ENCODE results near the gene GPS1.

Gene GPS1

GRCh38 chr17:82083009-82083408 is 31.3 kb downstream of the GPS1 start:
- Mint-ChIP-seq H3K27ac (no peak overlapping the region), H3K4me3 (no peak overlapping the region), H3K27me3 (no peaks in the 10 kb centered on the region), H3K4me1 (no peaks in the 10 kb centered on the region), H3K9me3 (no peaks in the 10 kb centered on the region), H3K36me3 (no peaks in the 10 kb centered on the region)

- Mint-ChIP-seq H3K27ac (no peak overlapping the region), H3K4me1 (no peaks in the 10 kb centered on the region), H3K36me3 (no peaks in the 10 kb centered on the region), H3K4me3 (no peak overlapping the region), H3K27me3 (no peaks in the 10 kb centered on the region), H3K9me3 (no peaks in the 10 kb centered on the region)
These were observed 32.0 kb downstream of the GPS1 start for GRCh38 chr17:82083533-82084359.

GRCh38 chr17:82084373-82085030 is 32.8 kb downstream of the GPS1 start:
- Mint-ChIP-seq H3K27me3 (no peaks in the 10 kb centered on the region), H3K9me3 (no peaks in the 10 kb centered on the region), H3K36me3 (no peaks in the 10 kb centered on the region), H3K4me3 (no peak overlapping the region), H3K27ac (no peak overlapping the region), H3K4me1 (no peaks in the 10 kb centered on the region)

GRCh38 chr17:82085031-82085861 is 33.5 kb downstream of the GPS1 start:
- Mint-ChIP-seq H3K27ac (no peak overlapping the region), H3K4me1 (no peaks in the 10 kb centered on the region), H3K9me3 (no peaks in the 10 kb centered on the region), H3K27me3 (no peaks in the 10 kb centered on the region), H3K36me3 (no peaks in the 10 kb centered on the region), H3K4me3 (no peak overlapping the region)

GRCh38 chr17:82085931-82086764 is 34.5 kb downstream of the GPS1 start:
- H3K4me3 Mint-ChIP-seq, result no peak overlapping the region
- H3K27ac Mint-ChIP-seq, result no peak overlapping the region
- H3K9me3 Mint-ChIP-seq, result no peaks in the 10 kb centered on the region
- H3K27me3 Mint-ChIP-seq, result no peaks in the 10 kb centered on the region
- H3K4me1 Mint-ChIP-seq, result no peaks in the 10 kb centered on the region
- no peaks in the 10 kb centered on the region for H3K36me3 Mint-ChIP-seq

GRCh38 chr17:82086941-82087906 is 35.5 kb downstream of the GPS1 start:
- Mint-ChIP-seq H3K27me3 (no peaks in the 10 kb centered on the region), H3K36me3 (no peaks in the 10 kb centered on the region), H3K4me1 (no peaks in the 10 kb centered on the region), H3K9me3 (no peaks in the 10 kb centered on the region), H3K4me3 (no peak overlapping the region), H3K27ac (no peak overlapping the region)

- no peak overlapping the region for H3K4me3 Mint-ChIP-seq
- no peak overlapping the region for H3K27ac Mint-ChIP-seq
- H3K36me3 Mint-ChIP-seq, result no peaks in the 10 kb centered on the region
These were observed 36.5 kb downstream of the GPS1 start for GRCh38 chr17:82087961-82088837.

GRCh38 chr17:82088838-82089722 is 37.4 kb downstream of the GPS1 start:
- Mint-ChIP-seq H3K9me3 (no peaks in the 10 kb centered on the region), H3K27ac (no peak overlapping the region), H3K36me3 (peaks cover 2% of the 10 kb centered on the region), H3K4me3 (no peak overlapping the region), H3K27me3 (no peaks in the 10 kb centered on the region), H3K4me1 (no peaks in the 10 kb centered on the region)

More at GRCh38 chr17:82087961-82088837, 36.5 kb downstream of the GPS1 start:
- Mint-ChIP-seq H3K27me3 (no peaks in the 10 kb centered on the region), H3K9me3 (no peaks in the 10 kb centered on the region), H3K4me1 (no peaks in the 10 kb centered on the region)

GRCh38 chr17:82089723-82090548 is 38.2 kb downstream of the GPS1 start:
- H3K4me3 Mint-ChIP-seq, result no peak overlapping the region
- no peak overlapping the region for H3K27ac Mint-ChIP-seq
- peaks cover 2% of the 10 kb centered on the region for H3K36me3 Mint-ChIP-seq
- H3K4me1 Mint-ChIP-seq, result no peaks in the 10 kb centered on the region
- H3K27me3 Mint-ChIP-seq, result no peaks in the 10 kb centered on the region
- no peaks in the 10 kb centered on the region for H3K9me3 Mint-ChIP-seq

GRCh38 chr17:82090549-82091263 is 39.0 kb downstream of the GPS1 start:
- Mint-ChIP-seq H3K9me3 (no peaks in the 10 kb centered on the region), H3K27ac (no peak overlapping the region), H3K4me1 (no peaks in the 10 kb centered on the region), H3K4me3 (no peak overlapping the region), H3K27me3 (no peaks in the 10 kb centered on the region), H3K36me3 (peaks cover 2% of the 10 kb centered on the region)

GRCh38 chr17:82091264-82092066 is 39.8 kb downstream of the GPS1 start:
- H3K27ac Mint-ChIP-seq, result no peak overlapping the region
- peaks cover 7% of the 10 kb centered on the region for H3K4me1 Mint-ChIP-seq
- H3K36me3 Mint-ChIP-seq, result peaks cover 2% of the 10 kb centered on the region
- H3K9me3 Mint-ChIP-seq, result no peaks in the 10 kb centered on the region
- no peaks in the 10 kb centered on the region for H3K27me3 Mint-ChIP-seq
- no peak overlapping the region for H3K4me3 Mint-ChIP-seq
